ENCODE data around the gene UGT1A5.

Gene UGT1A5

GRCh38 chr2:233791883-233792329, 79.2 kb downstream of the UGT1A5 start:
- DNase-seq: no peak

- DNase-seq: no peak
Observed at GRCh38 chr2:233792720-233793119, 80.0 kb downstream of the UGT1A5 start.

GRCh38 chr2:233793465-233794127, 80.9 kb downstream of the UGT1A5 start:
- no peak for DNase-seq

- DNase-seq: no peak
Observed at GRCh38 chr2:233794128-233794658, 81.5 kb downstream of the UGT1A5 start.

GRCh38 chr2:233795735-233796171, 83.0 kb downstream of the UGT1A5 start:
- no peak for DNase-seq

GRCh38 chr2:233796254-233796653, 83.5 kb downstream of the UGT1A5 start:
- no peak for DNase-seq

GRCh38 chr2:233798335-233799086, 85.8 kb downstream of the UGT1A5 start:
- DNase-seq: no peak

GRCh38 chr2:233799087-233799665, 86.5 kb downstream of the UGT1A5 start:
- DNase-seq: no peak

GRCh38 chr2:233799716-233800115, 87.0 kb downstream of the UGT1A5 start:
- DNase-seq: no peak

- no peak for DNase-seq
Observed at GRCh38 chr2:233800208-233800607, 87.5 kb downstream of the UGT1A5 start.

- DNase-seq: no peak
Observed at GRCh38 chr2:233801357-233802131, 88.8 kb downstream of the UGT1A5 start.

GRCh38 chr2:233802132-233802815, 89.6 kb downstream of the UGT1A5 start:
- no peak for DNase-seq

GRCh38 chr2:233803292-233803911, 90.7 kb downstream of the UGT1A5 start:
- no peak for DNase-seq

- DNase-seq: no peak
Observed at GRCh38 chr2:233803994-233804393, 91.3 kb downstream of the UGT1A5 start.

- no peak for DNase-seq
Observed at GRCh38 chr2:233807215-233807865, 94.6 kb downstream of the UGT1A5 start.

- no peak for DNase-seq
Observed at GRCh38 chr2:233807966-233808935, 95.5 kb downstream of the UGT1A5 start.

GRCh38 chr2:233810385-233810784, 97.7 kb downstream of the UGT1A5 start:
- no peak for DNase-seq

- no peak for DNase-seq
Observed at GRCh38 chr2:233811087-233811486, 98.4 kb downstream of the UGT1A5 start.

- no peak for DNase-seq
Observed at GRCh38 chr2:233811732-233812131, 99.0 kb downstream of the UGT1A5 start.
